Gastrocnemius medialis (tissue), 4 donors: ENCODE results near the gene IFFO2. TPM values are rescaled to one million over a fixed set of nuclear protein-coding genes. Genes with fewer than 3 reads are reported as not detected.

ENCODE experiments used
- ATAC-seq, 2 donors: fragments of 150-250 bp; one replicate each; pipeline ENCODE4 v1.9.1; 2016
- DNase-seq, 2 donors: peaks; one replicate each; pipeline ENCODE4 v3.0.0-alpha.2; 2019
- H3K27ac ChIP-seq, 4 donors: fragments of 200-600 bp; sonication (generic); 1 replicate in 1 of 4; 2 replicates in 3 of 4; pipeline ENCODE4 v1.5.1; 2016 to 2018; ENCODE audit warnings: mild to moderate bottlenecking in 2 of 4, moderate library complexity in 1 of 4
- H3K27me3 ChIP-seq, 3 donors: fragments of 200-600 bp; sonication (generic) in 2 of 3; 1 replicate in 1 of 3; 2 replicates in 2 of 3; pipeline versions ENCODE4 v1.5.1 to v1.6.0; 2016 to 2019; ENCODE audit warnings: mild to moderate bottlenecking in 1 of 3, moderate library complexity in 1 of 3
- H3K36me3 ChIP-seq, 2 donors: fragments of 200-600 bp; sonication (generic) in 1 of 2; one replicate each; pipeline ENCODE4 v1.5.1; 2017 to 2018
- H3K4me1 ChIP-seq, 2 donors: fragments of 200-600 bp; sonication (generic) in 1 of 2; one replicate each; pipeline ENCODE4 v1.5.1; 2016 to 2017; ENCODE audit warnings: mild to moderate bottlenecking in 2 of 2
- H3K4me3 ChIP-seq, 4 donors: fragments of 200-600 bp; sonication (generic) in 3 of 4; 1 replicate in 1 of 4; 2 replicates in 3 of 4; pipeline ENCODE4 v1.5.1; 2016 to 2019; ENCODE audit warnings: mild to moderate bottlenecking in 2 of 4
- H3K9me3 ChIP-seq, 3 donors: fragments of 200-600 bp; sonication (generic) in 2 of 3; 1 replicate in 1 of 3; 2 replicates in 2 of 3; pipeline ENCODE4 v1.5.1; 2016 to 2019
- POLR2A ChIP-seq, 2 donors: fragments of 450-650 bp; IDR thresholded peaks; one replicate each; pipeline ENCODE4 v1.6.1; 2017; ENCODE audit warnings: antibody characterized with exemption in 2 of 2, mild to moderate bottlenecking in 2 of 2, moderate library complexity in 2 of 2
- in situ Hi-C, 4 donors: fragments of 200-750 bp; cut with MboI; loops; one replicate each; pipeline versions ENCODE4 v1.15.0 to v1.8.0; 2017; ENCODE audit warnings: low sequenced_read_pairs in 4 of 4
- intact Hi-C: fragments of 100-400 bp; cut with DNase I; formaldehyde crosslinking; loops from one replicate; pipeline ENCODE4 v1.15.1; 2023; ENCODE audit warnings: low total_unique reads
- total RNA-seq, 4 donors: library from RNA; depleted of rRNA; stranded (reverse); fragments of >200 nt; gene quantifications; one replicate each; pipeline versions ENCODE4 v1.1.0 to v1.2.3, GENCODE V29; 2016
- TF ChIP-seq, protein P1 (sequence below), 5 experiments: fragments of 450-650 bp in 3 of 5; fragments of 200-600 bp in 2 of 5; sonication (generic) in 2 of 5; IDR thresholded peaks in 4 of 5; conservative IDR thresholded peaks in 1 of 5; 1 replicate in 4 of 5; 2 replicates in 1 of 5; pipeline ENCODE4 v1.5.1; 2016 to 2019; ENCODE audit warnings: antibody characterized with exemption in 5 of 5, mild to moderate bottlenecking in 3 of 5, moderate library complexity in 3 of 5

Gene IFFO2
- total RNA-seq, 4 donors from 2014 or later = 2.1 to 16.3 (median 5.7) TPM

DNA sequence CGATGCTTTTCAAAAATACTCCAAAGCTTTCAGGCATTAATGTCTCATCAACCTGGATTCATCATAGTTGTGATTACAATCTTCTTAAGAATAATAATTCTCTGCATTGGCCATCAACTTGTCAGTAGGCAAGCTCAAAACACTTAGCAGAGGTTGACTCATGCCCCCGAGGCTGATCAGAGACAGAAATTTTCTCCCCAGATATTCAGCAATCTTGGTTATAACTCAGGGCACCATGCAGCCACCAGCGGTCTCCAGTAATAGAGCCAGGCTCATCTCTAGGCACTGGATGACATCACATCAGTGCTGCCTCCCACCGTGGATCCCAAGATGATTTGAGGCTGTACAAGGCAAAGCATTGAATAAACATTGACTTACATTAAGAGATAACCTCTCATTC is 14.3 kb upstream of the IFFO2 start:
- H3K9me3 ChIP-seq = no peaks in the 10 kb centered on the region
- H3K4me1 ChIP-seq = peaks cover 0 to 5% of the 10 kb centered on the region in 2 donors
- H3K4me3 ChIP-seq = no peak overlapping the region
- TF ChIP-seq, protein P1, sequence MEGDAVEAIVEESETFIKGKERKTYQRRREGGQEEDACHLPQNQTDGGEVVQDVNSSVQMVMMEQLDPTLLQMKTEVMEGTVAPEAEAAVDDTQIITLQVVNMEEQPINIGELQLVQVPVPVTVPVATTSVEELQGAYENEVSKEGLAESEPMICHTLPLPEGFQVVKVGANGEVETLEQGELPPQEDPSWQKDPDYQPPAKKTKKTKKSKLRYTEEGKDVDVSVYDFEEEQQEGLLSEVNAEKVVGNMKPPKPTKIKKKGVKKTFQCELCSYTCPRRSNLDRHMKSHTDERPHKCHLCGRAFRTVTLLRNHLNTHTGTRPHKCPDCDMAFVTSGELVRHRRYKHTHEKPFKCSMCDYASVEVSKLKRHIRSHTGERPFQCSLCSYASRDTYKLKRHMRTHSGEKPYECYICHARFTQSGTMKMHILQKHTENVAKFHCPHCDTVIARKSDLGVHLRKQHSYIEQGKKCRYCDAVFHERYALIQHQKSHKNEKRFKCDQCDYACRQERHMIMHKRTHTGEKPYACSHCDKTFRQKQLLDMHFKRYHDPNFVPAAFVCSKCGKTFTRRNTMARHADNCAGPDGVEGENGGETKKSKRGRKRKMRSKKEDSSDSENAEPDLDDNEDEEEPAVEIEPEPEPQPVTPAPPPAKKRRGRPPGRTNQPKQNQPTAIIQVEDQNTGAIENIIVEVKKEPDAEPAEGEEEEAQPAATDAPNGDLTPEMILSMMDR (IDR thresholded peaks at IDR 0.05 in 4 of 5, conservative IDR thresholded peaks at IDR 0.05 in 1 of 5) = no peak
- TF ChIP-seq POLR2A (IDR thresholded peaks at IDR 0.05) = no peak
- DNase-seq (no peak), ATAC-seq (no peak)
- no peaks in the 10 kb centered on the region for H3K27me3 ChIP-seq
- no peaks in the 10 kb centered on the region for H3K36me3 ChIP-seq
- in situ Hi-C loops (loop anchor here in 2 of 4 donors (5.0 kb wide), 2 partner anchors 58 to 68 kb away; partner anchors contain the start of gene ALDH4A1 (in 1 of the 2)), intact Hi-C loops (no loop called here)
- H3K27ac ChIP-seq = no peak overlapping the region

DNA sequence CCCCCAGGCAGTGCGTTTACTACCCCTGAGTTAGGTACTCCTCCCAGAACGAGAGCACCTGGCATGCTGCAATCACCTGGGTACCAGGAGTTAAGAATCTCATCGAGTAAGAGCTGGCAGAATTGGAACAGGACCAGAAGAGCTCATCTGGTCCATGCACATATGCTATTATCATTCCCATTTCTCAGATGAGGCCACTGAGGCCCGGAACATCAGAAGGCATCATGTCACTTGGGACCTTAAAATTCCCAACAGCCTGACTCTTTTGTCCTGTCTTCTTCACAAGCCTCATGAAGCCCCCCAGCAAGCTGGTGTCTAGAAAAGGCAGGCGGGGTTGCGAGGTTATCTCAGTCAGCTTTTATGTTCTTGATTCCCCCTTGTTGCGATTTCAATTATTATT is 13.9 kb upstream of the IFFO2 start:
- Histone ChIP-seq H3K9me3 (no peaks in the 10 kb centered on the region), H3K27ac (no peak overlapping the region), H3K27me3 (no peaks in the 10 kb centered on the region), H3K4me1 (peaks cover 0 to 5% of the 10 kb centered on the region in 2 donors), H3K36me3 (no peaks in the 10 kb centered on the region), H3K4me3 (no peak overlapping the region)
- TF ChIP-seq, protein P1 (IDR thresholded peaks at IDR 0.05 in 4 of 5, conservative IDR thresholded peaks at IDR 0.05 in 1 of 5) = no peak
- TF ChIP-seq POLR2A (IDR thresholded peaks at IDR 0.05) = no peak
- in situ Hi-C loops (loop anchor here in 2 of 4 donors (5.0 kb wide), 2 partner anchors 58 to 68 kb away; partner anchors contain the start of gene ALDH4A1 (in 1 of the 2)), intact Hi-C loops (no loop called here)
- no peak for ATAC-seq
- DNase-seq = no peak

DNA sequence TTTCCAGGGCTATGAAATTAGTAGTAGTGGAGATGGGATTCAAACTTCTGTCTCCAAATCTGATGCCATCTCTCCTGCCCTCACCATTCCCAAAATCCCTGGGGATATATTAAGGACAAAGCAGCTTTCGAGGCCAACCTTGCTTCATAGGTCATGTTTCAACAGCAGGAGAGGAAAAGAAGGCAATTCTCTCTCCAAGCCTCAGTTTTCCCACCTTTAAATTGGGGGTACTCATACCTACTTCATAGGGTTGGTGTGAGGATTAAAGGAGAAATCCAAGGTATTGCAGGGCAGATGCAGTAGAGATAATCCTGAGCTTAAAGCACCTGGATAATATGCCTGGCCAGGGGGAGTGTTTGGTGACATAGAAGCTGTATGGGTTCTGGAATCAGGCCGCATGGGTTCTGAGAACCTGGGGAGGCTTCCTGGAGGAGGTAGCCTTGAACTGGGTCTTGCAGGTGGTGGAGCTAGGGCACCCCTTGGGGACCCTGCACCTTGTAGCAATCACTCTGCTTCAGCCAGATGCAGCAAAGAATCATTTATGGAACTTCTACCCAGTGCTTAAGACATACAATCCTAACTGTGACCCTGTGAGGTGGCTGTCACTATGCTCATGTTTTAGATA is 10.7 kb upstream of the IFFO2 start:
- in situ Hi-C loops = no loop called here
- Histone ChIP-seq H3K27ac (no peak overlapping the region), H3K4me1 (no peaks in the 10 kb centered on the region), H3K4me3 (no peak overlapping the region), H3K36me3 (no peaks in the 10 kb centered on the region), H3K27me3 (no peaks in the 10 kb centered on the region), H3K9me3 (no peaks in the 10 kb centered on the region)
- ATAC-seq (no peak), DNase-seq (no peak)
- intact Hi-C loops = no loop called here
- no peak for TF ChIP-seq POLR2A (IDR thresholded peaks at IDR 0.05)
- TF ChIP-seq, protein P1 (IDR thresholded peaks at IDR 0.05 in 4 of 5, conservative IDR thresholded peaks at IDR 0.05 in 1 of 5) = no peak

DNA sequence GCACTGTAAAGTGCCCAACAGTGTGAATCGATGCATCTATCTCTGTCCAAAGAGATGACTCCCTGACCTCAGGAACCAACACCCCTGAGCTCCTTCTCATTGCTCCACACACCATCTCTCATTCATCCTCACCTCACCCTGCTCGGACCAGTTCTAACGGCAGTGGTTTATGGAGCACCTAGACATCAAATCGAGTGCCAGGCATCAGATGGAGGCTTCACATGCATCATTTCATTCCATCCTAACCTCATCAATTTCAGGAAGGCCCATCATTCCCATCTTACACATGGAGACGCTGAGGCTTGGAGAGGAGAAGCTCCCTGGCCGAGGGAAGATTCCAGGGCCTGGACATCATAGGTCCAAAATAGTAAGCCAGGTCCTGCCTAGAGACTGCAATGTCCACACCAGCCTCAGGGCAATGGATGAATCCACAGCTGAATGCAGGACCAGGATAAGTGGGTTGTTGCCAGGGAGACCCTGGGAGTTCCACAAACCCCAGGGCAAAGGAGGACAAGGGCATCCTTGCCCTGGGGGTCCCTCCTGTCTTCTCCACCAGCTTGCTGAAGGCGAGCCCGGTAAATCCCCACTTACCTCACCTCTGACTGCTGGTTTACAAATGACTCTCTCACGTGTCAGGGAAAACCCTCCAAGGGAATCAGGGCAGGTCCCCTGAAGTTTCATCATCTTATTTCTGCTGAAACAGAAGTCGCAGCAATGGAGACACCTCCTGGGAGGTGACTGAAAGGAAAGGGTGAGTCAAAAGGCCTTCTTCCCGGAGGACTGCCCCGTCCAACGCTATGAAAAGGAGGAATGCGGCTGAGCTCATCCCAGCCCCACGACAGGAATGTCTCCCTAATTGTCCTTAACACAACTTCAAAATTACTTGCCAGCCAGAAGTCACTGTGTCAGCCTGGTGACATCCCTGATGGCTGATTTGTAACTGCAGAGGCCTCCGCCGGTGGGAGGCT is 9.0 kb upstream of the IFFO2 start:
- Histone ChIP-seq H3K9me3 (no peaks in the 10 kb centered on the region), H3K4me1 (no peaks in the 10 kb centered on the region), H3K27me3 (no peaks in the 10 kb centered on the region), H3K27ac (no peak overlapping the region), H3K4me3 (no peak overlapping the region), H3K36me3 (no peaks in the 10 kb centered on the region)
- in situ Hi-C loops (no loop called here), intact Hi-C loops (no loop called here)
- ATAC-seq (peak in 1 of 2 donors; percentile 30), DNase-seq (no peak)
- TF ChIP-seq, protein P1 (IDR thresholded peaks at IDR 0.05 in 4 of 5, conservative IDR thresholded peaks at IDR 0.05 in 1 of 5) = no peak
- no peak for TF ChIP-seq POLR2A (IDR thresholded peaks at IDR 0.05)
